Activated CD8-positive, alpha-beta memory T cell treated with anti-CD3 and anti-CD28 coated beads for 36 hours (primary cell): Measurements from ENCODE around the gene CCDC80. TPM values are rescaled to one million over a fixed set of nuclear protein-coding genes. Genes with fewer than 3 reads are reported as not detected.
"Not testable (repeated sequence)": the region's sequence is repeated elsewhere in the genome, so short reads cannot be mapped to it uniquely, and the experiment has no call there.

Source experiments
- CTCF ChIA-PET: fragments of 350-600 bp; sonication (Branson Sonifier 250); formaldehyde crosslinking; loops from one replicate; lab custom pipeline; 2021; ENCODE audit warnings: antibody characterized with exemption; lab: Charles Lee
- POLR2A ChIA-PET: fragments of 350-600 bp; sonication (Branson Sonifier 250); formaldehyde crosslinking; loops from one replicate; lab custom pipeline; 2021; ENCODE audit warnings: antibody characterized with exemption; lab: Charles Lee
- total RNA-seq, 2 experiments: library from RNA; stranded (reverse); gene quantifications; one replicate each; pipeline ENCODE4 v1.2.3, GENCODE V29; 2021

The CCDC80 gene
- total RNA-seq, 2 experiments from 2014 or later, result not detected

- POLR2A ChIA-PET, result no interaction called here
- CTCF ChIA-PET, result no interaction called here
These were observed 26.7 kb upstream of the CCDC80 start for GRCh38 chr3:112667599-112667998.

GRCh38 chr3:112665009-112665408, 24.1 kb upstream of the CCDC80 start:
- POLR2A ChIA-PET, CTCF ChIA-PET: not testable (repeated sequence)

- ChIA-PET POLR2A (no interaction called here), CTCF (interaction anchor here (2.2 kb wide), 1 partner anchor 13 kb away, joined by 5 read pairs; no protein-coding TSS in a partner anchor)
These were observed 15.1 kb upstream of the CCDC80 start for GRCh38 chr3:112656043-112656442.

GRCh38 chr3:112654979-112655378, 14.0 kb upstream of the CCDC80 start:
- CTCF ChIA-PET, result interaction anchor here (1.0 to 2.2 kb wide), 2 partner anchors 10 to 12 kb away, joined by 3 to 5 read pairs; no protein-coding TSS in a partner anchor
- POLR2A ChIA-PET, result no interaction called here

GRCh38 chr3:112654492-112654891, 13.5 kb upstream of the CCDC80 start:
- ChIA-PET POLR2A (no interaction called here), CTCF (interaction anchor here (1.0 to 2.2 kb wide), 2 partner anchors 10 to 12 kb away, joined by 3 to 5 read pairs; no protein-coding TSS in a partner anchor)

GRCh38 chr3:112653881-112654300, 12.9 kb upstream of the CCDC80 start:
- CTCF ChIA-PET, result interaction anchor here (2.2 kb wide), 1 partner anchor 11 kb away, joined by 5 read pairs; no protein-coding TSS in a partner anchor
- POLR2A ChIA-PET, result no interaction called here

GRCh38 chr3:112653209-112653871, 12.4 kb upstream of the CCDC80 start:
- CTCF ChIA-PET, result no interaction called here
- POLR2A ChIA-PET, result no interaction called here

GRCh38 chr3:112651516-112651915, 10.6 kb upstream of the CCDC80 start:
- POLR2A ChIA-PET, result no interaction called here
- CTCF ChIA-PET, result interaction anchor here (0.7 kb wide), 1 partner anchor 9 kb away, joined by 4 read pairs; no protein-coding TSS in a partner anchor

GRCh38 chr3:112651071-112651470, 10.1 kb upstream of the CCDC80 start:
- CTCF ChIA-PET, result no interaction called here
- POLR2A ChIA-PET, result no interaction called here

- ChIA-PET POLR2A (no interaction called here), CTCF (no interaction called here)
These were observed 9.5 kb upstream of the CCDC80 start for GRCh38 chr3:112650482-112650881.

GRCh38 chr3:112649478-112649735, 8.5 kb upstream of the CCDC80 start:
- ChIA-PET POLR2A (no interaction called here), CTCF (no interaction called here)

GRCh38 chr3:112647122-112647521, 6.2 kb upstream of the CCDC80 start:
- CTCF ChIA-PET, result no interaction called here
- POLR2A ChIA-PET, result interaction anchor here (0.7 kb wide), 1 partner anchor 256 kb away, joined by 6 read pairs; no protein-coding TSS in a partner anchor

- ChIA-PET CTCF (no interaction called here), POLR2A (no interaction called here)
These were observed 5.7 kb upstream of the CCDC80 start for GRCh38 chr3:112646623-112647022.

GRCh38 chr3:112644453-112644852, 3.5 kb upstream of the CCDC80 start:
- POLR2A ChIA-PET, result interaction anchor here (0.5 kb wide), 1 partner anchor 323 kb away, joined by 3 read pairs; no protein-coding TSS in a partner anchor
- CTCF ChIA-PET, result interaction anchor here (1.0 to 3.8 kb wide), 4 partner anchors 10 to 335 kb away, joined by 3 to 26 read pairs (median 4); no protein-coding TSS in a partner anchor

GRCh38 chr3:112643621-112644240, 2.8 kb upstream of the CCDC80 start:
- CTCF ChIA-PET, result interaction anchor here (0.8 to 3.8 kb wide), 12 partner anchors 9 to 393 kb away, joined by 3 to 26 read pairs (median 4); partner anchors contain the start of gene CD200R1
- POLR2A ChIA-PET, result no interaction called here

- ChIA-PET CTCF (interaction anchor here (0.6 to 3.8 kb wide), 21 partner anchors 9 to 1361 kb away, joined by 3 to 26 read pairs (median 4); partner anchors contain the start of gene CD200R1), POLR2A (no interaction called here)
These were observed 2.1 kb upstream of the CCDC80 start for GRCh38 chr3:112642912-112643506.

- POLR2A ChIA-PET, result no interaction called here
- CTCF ChIA-PET, result no interaction called here
These were observed 540 bp downstream of the CCDC80 start for GRCh38 chr3:112640276-112640929.

- ChIA-PET CTCF (no interaction called here), POLR2A (no interaction called here)
These were observed 1.3 kb downstream of the CCDC80 start for GRCh38 chr3:112639455-112640225.
